ENCODE results near the gene PAGR1. TPM values are rescaled to one million over a fixed set of nuclear protein-coding genes. Genes with fewer than 3 reads are reported as not detected.

The PAGR1 gene
- total and polyA plus RNA-seq, 9 of the 15 experiments (the other 6 are each of a cell fraction or from before 2014, with no cell fraction given): 1.4 to 58.2 (median 16.8) TPM

GRCh38 chr16:29783094-29783953, 32.6 kb upstream of the PAGR1 start (continued):
- TF ChIP-seq PATZ1 (CRISPR knock-in tag; IDR thresholded peaks at IDR 0.05; ENCODE audit: borderline replicate concordance): peak; percentile 72; the same call in 1 of the 2 replicates
- peak; percentile 42; the same call in 1 of the 2 replicates for TF ChIP-seq ZNF324 (CRISPR knock-in tag; IDR thresholded peaks at IDR 0.05)
- TF ChIP-seq HES1 (IDR thresholded peaks at IDR 0.05; ENCODE audit: low read depth): 0 out of 2 replicates have a peak, but pooled peaks have one; percentile 45
- TF ChIP-seq TAL1 (IDR thresholded peaks at IDR 0.05): peak; percentile 17; the same call in 1 of the 2 replicates
- 0 out of 2 replicates have a peak, but pooled peaks have one; percentile 65 for TF ChIP-seq THRB (CRISPR knock-in tag; conservative IDR thresholded peaks at IDR 0.05)
- peak; percentile 27; the same call in 1 of the 2 replicates for TF ChIP-seq FOSL1 (tag; conservative IDR thresholded peaks at IDR 0.05)
- TF ChIP-seq KLF6 (CRISPR knock-in tag; IDR thresholded peaks at IDR 0.05; ENCODE audit: borderline replicate concordance): peak; percentile 95
- TF ChIP-seq ATF4 (CRISPR knock-in tag; IDR thresholded peaks at IDR 0.05): peak; percentile 86
- peak; percentile 95 for TF ChIP-seq SMAD3 (CRISPR knock-in tag; conservative IDR thresholded peaks at IDR 0.05)
- TF ChIP-seq CLOCK (CRISPR knock-in tag; IDR thresholded peaks at IDR 0.05; ENCODE audit: borderline replicate concordance): peak; percentile 67; the same call in 1 of the 2 replicates
- peak; percentile 86 for TF ChIP-seq BACH1 (tag; IDR thresholded peaks at IDR 0.05)
- TF ChIP-seq ZNF76 (CRISPR knock-in tag; IDR thresholded peaks at IDR 0.05; ENCODE audit: borderline replicate concordance): peak; percentile 84; the same call in 1 of the 2 replicates
- TF ChIP-seq IFI16 (CRISPR knock-in tag; IDR thresholded peaks at IDR 0.05): 0 out of 2 replicates have a peak, but pooled peaks have one; percentile 11
- TF ChIP-seq RCOR1 (IDR thresholded peaks at IDR 0.05; ENCODE audit: borderline replicate concordance in 1 of 2, low read depth in 2 of 2, low read length in 2 of 2): peak; percentile 36 to 89; a peak in 3 of 4 replicates
- 0 out of 2 replicates have a peak, but pooled peaks have one; percentile 59 for TF ChIP-seq TSC22D4 (tag; IDR thresholded peaks at IDR 0.05)
- peak; percentile 85 for TF ChIP-seq GTF2A2 (tag; IDR thresholded peaks at IDR 0.05)
- peak; percentile 88 for TF ChIP-seq BCL6 (CRISPR knock-in tag; IDR thresholded peaks at IDR 0.05)
- peak; percentile 70 for TF ChIP-seq ZNF707 (CRISPR knock-in tag; conservative IDR thresholded peaks at IDR 0.05)
- TF ChIP-seq PHTF2 (CRISPR knock-in tag; IDR thresholded peaks at IDR 0.05): peak; percentile 87; the same call in 1 of the 2 replicates

Measured in K562 (cell line).